GM21367 (cell line): Measurements from ENCODE around the gene NPR3.
"Not testable (repeated sequence)": the region's sequence is repeated elsewhere in the genome, so short reads cannot be mapped to it uniquely, and the experiment has no call there.

Experiments used
- ATAC-seq: cut with Tn5 transposase; IDR thresholded peaks from one replicate; pipeline ENCODE4 v1.9.1; 2021; ENCODE audit not compliant: unreplicated experiment

NPR3 gene

GRCh38 chr5:32760091-32760509, 49.0 kb downstream of the NPR3 start:
- ATAC-seq: no peak

DNA sequence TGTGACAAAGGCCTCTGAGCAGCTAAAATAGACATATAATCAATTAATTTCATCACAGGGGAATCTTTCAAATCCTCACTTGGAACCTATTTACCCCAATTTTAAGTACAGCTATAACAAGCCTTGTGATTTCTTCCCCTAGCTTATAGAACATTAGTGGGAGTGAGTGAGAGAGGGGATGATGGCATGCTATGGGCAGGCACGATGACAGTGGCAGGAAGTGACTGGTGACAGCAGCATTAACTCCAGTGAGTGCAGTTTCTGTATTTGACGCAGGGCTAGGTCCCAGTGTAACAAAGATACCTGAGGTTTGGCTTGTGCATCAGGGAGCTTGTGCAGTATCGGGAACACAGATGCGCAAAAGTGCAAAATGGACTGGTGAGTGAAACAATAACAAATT, 54.1 kb downstream of the NPR3 start:
- ATAC-seq: no peak

DNA sequence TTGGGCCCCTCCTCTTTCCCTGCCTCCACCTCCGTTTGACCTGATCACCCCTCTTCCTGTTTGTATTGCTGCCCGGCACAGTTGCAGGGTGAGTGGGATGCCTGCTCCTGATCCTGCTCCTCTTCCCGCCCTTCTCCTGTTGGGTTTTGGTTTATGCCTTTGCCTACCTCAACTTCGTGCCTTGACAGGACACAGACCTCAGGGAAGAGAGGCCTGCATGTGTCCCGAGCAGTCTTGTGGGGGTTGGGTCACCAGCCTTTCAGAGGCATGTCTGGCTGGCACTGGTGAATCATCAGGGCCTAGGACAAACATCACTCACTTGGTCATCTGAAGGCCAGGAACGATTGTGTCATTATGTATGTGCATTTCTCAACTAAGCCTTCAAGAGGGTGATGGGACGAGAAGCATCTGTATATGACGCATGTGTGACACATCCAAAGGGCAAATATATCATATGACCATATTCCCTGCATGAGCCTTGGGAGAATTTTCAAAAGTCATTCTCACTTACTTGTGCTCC, 56.9 kb downstream of the NPR3 start:
- no peak for ATAC-seq

DNA sequence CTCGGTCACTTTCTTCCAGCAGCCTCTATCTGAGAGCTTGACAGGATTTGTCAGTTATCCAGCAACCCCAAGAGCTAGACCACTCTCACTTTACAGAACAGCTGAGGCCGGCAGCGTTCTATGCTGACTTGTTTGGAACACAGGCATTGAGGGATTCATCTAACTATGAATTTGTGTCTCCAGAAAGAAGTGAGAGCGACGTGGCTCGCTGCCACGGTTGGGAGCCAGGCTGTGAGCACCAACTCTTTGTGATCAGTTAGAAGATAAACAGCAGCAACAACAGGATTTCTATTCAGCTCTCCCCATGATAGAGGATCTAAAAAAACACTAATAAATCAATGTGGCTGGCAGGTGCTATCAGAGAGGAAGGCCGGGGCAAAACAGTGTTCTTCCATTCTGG, 58.6 kb downstream of the NPR3 start:
- no peak for ATAC-seq

DNA sequence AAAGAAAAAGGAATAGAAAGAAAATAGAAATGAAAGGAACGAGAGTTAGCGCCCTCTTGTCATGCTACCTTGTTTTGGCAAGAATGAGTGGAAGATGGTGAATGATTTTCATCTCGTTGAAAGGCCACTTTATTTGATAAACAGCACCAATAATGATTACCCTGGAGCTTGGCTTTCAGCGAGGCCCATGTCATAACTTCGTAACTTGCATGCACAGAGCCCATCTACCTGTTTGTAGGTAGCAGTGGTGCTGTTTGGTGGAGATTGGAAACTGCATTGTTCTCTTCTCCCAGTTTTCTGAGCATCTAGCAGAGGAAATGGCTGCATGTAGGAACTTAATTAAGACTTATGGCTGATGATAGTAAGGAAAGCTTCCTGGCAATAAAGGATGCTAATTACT, 59.3 kb downstream of the NPR3 start:
- no peak for ATAC-seq

DNA sequence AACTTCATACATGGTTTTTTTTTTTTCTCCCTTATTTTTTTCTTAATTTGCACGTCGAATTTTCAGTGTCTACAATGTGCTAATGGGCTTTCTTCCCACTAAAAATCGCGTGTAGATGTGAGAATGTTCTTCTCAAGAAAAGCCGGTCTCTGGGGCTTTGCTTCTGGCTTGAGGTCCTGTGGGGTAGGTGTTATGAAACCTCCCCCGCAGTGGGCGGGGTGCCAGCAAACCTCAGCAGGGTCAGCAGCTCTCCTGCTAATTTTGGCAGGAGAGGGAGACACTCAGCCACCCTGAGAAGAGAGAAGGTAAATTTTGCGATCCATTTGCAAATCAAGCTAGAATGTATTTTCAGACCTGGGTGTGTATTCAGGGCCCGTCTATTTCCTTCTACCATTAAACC, 59.9 kb downstream of the NPR3 start:
- ATAC-seq: no peak

DNA sequence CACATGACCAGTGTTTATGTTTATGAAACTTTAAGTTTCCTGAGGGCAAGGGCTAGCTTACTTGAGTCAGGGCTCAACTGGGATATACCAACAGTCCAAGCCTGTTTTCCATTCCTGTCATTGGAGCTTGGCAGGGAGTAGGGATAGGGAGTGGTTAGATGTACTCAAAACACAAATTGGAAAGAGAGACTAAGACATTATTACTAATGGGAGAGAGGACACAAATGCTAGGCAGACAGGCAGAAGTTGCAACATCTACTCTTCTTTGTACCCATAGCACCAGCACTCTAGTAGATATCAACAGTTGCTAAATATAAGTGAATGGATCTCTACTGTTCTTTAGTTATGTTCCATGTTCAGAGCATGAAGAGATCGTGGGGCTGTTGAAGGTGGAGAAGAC, 62.8 kb downstream of the NPR3 start:
- ATAC-seq: no peak

- ATAC-seq: no peak
Observed at GRCh38 chr5:32776200-32776599, 65.1 kb downstream of the NPR3 start.

DNA sequence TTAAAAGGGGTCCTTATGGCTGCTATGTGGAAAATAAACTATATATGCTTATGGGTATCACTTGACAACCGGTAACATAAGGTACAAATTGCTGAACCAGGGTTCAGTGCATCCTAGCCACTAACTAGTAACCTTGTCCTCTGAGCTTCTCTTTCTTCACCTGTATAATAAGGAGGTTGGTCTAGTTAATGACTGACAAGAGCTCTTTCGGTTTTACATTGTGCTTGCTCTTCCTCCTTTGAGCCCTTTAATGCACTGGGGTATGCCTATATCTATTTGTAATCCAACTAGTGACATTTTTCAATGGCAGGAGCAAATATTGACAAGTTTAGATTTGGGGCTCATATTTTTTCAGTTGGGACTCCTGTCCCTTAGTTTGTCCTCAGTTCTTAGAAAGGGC, 66.1 kb downstream of the NPR3 start:
- ATAC-seq: no peak

DNA sequence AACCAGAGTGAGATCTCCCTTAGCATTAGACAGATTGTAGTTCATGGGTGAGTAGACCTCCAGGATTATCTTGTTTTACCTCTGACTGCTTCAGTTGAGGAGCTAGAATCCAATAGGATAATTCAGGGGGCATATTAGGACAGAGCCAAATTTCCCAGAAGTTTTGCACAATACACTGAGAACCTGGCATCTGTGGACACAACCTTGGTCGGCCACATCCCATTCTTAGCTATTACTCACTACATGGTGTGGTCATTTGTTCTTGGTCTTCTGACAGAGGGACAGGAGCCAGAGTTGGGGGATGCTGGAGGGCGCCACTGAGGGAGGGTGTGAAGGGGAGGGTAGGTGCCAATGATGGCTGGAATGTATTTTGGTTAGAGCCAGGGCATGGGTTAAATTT, 66.6 kb downstream of the NPR3 start:
- ATAC-seq: no peak

- no peak for ATAC-seq
Observed at GRCh38 chr5:32778403-32778802, 67.3 kb downstream of the NPR3 start.

DNA sequence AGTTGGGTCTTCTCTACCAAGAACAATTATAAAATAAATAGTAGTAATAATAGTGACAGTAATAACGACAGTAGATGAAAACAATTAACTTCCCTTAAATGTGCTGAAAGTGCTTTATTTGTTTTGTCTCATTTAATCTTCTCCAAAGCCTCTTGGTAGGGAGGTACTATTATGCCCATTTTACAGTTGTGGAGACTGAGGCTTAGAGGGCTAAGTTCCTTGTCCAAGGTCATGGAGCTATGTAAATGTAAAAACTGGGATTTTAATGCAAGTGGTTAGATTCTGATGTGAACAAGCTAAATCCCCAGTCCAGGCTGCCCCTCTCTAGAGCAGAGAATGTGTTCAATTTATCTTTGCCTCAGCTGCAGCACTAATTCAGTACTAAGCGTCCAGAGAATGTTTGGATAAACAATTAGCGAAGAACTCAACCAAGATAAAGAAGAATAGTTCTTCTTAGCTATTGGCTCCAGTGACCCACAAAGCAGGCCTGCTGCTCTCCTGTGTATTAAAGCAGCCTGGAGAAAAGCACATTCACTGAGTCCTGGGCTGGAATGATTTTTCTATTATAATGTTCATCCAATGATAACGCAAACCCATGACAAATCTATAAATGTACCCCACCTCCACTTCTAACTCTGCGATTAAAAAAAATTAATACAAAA, 68.8 kb downstream of the NPR3 start:
- no peak for ATAC-seq

DNA sequence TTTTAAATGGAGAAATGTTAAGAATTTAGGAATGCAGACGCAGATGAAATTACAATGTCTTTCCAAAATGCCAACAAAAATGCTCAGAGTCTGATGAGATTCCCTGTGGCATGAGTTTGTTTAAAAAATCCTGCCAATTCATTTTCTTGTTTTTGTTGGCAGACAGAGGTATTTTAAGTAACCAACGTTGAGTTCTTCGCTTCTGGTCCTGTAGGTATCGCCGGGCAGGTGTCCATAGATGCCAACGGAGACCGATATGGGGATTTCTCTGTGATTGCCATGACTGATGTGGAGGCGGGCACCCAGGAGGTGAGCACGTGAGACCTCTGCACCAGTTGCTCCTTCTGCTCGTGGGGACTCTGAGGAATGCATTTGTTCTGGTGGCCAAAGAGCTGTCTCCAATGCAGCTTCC, 69.4 kb downstream of the NPR3 start:
- no peak for ATAC-seq

GRCh38 chr5:32783661-32784060, 72.5 kb downstream of the NPR3 start:
- no peak for ATAC-seq

DNA sequence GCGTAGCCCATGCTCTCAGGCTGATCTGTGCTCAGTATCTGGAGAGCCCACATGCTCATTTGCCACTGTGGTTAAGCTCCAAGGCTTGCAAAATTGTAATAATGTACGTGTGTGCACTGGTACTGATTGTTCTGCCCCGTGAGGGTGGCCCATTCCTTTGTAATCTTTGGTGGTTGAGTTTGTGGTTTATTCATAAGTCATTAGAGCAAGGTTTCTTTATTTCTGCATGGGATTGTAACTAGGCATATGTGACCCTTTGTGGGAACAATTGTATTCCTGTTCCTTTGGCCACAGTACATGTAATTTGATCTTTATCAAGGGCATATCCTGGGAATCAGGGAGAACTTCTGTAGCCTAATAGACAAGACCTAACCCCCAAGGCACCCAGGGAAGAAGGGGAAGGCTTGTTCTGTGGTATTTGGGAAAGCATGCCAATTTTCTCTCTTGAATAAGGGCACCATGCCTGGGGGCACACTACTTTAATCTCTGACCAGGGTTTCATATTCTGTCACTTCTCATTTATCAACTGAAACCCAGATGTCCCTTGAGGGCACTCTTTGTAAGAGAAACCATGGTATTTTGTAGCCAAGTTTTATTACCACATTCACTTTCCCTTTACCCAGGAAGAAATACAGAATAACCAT, 74.6 kb downstream of the NPR3 start:
- no peak for ATAC-seq

DNA sequence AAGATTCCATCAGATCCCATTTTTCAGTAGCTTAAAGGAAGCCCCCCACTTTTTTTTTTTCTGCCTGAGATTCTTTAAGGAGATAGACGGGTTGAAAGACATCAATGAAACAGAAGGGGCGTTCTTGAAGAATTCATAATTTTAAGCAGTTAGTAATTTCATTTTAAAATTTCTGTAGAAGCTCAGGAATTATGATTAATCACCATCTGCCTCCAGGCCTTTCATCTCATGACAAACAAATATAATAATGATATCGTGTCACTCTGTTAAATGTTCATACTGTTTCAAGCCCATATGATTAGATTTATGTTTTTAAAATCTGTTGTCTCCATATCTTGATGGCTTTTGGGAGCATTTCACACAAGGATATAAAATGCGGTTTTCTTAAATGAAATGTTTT, 75.2 kb downstream of the NPR3 start:
- no peak for ATAC-seq

DNA sequence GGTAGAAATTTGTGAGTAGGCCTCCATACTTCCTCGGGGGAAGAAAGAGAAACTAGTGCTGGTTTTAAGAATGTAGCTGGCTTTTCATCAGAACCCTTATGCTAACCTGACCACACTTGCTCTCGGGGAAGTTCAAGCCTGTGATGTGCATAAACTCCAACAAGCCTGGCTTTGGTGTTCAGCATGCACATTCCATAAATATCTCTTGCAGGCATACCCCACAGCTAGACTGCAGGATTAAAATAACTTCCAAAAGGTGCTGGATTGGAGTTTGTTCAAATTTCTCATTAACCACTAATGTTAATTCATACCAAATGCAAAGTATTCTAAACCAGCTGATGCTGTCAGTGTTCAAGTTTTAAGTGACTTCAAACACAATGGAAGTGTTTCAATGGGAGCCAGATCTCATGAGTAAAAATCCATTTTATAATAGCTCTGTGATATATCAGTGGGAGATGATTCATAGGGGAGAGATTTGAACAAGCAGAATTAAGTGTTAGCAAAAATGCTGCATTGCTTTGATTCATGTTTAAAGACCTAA, 79.4 kb downstream of the NPR3 start:
- ATAC-seq: no peak

GRCh38 chr5:32791536-32792243, 80.6 kb downstream of the NPR3 start:
- no peak for ATAC-seq

DNA sequence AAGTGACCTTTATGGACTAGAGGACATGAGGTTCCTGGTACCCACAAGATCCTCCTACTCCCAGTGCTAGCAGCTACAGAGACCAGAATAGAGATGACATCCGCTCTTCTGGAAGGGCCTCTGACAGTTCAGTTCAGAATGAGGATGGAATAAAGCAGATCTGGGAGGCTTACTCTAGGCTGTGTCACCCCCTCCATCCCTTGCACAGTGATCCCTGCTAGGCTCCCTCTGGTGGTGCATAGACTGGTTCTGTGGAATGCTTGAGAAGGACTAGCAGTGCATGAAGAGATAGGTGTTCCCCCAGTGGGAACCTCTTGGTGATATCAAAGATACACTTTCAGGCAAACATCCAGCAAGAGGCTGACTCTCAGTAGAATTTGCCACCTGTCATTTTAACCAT, 83.0 kb downstream of the NPR3 start:
- no peak for ATAC-seq

GRCh38 chr5:32802764-32803163, 91.6 kb downstream of the NPR3 start:
- no peak for ATAC-seq

DNA sequence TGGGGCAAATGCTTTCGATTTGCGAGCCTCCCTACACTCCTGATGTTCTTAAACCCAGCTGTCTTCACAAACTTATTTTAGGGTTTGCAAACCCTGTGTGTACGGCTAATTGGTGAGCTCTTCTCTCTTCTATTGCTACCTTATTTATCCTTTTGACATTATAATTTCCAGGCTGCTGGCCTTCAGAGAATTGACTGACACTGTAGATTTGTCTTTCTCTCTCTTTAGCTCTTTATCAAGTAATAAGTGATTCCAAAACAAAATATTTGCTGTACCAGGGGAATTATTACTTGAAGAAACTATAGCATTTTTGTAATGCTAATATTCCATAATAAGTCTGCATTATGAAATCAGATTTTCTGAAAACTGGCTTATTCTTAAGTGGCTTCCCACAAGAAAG, 92.5 kb downstream of the NPR3 start:
- ATAC-seq: no peak

GRCh38 chr5:32805462-32805861, 94.3 kb downstream of the NPR3 start:
- not testable (repeated sequence) for ATAC-seq
